Activated CD8-positive, alpha-beta memory T cell treated with anti-CD3 and anti-CD28 coated beads, Interleukin-2, amount 10 ng/mL, durations not matched to agents 7 days and 5 days (primary cell): Measurements from ENCODE around the gene MAPK8. TPM values are rescaled to one million over a fixed set of nuclear protein-coding genes. Genes with fewer than 3 reads are reported as not detected.

Experiments used
- ATAC-seq: fragments of 150-1000 bp; cut with Tn5 transposase; one replicate; pipeline ENCODE4 v1.10.0; 2021; ENCODE audit warnings: moderate library complexity
- CTCF ChIA-PET: fragments of 350-600 bp; sonication (Branson Sonifier 250); formaldehyde crosslinking; loops from one replicate; lab custom pipeline; 2021; ENCODE audit warnings: antibody characterized with exemption; lab: Charles Lee
- DNase-seq: peaks from one replicate; pipeline ENCODE4 v3.0.0-alpha.2; 2020
- H3K27ac Mint-ChIP-seq: one replicate; pipeline ENCODE4 v1.8.0; 2021; ENCODE audit warnings: mild to moderate bottlenecking, mixed read lengths
- H3K27me3 Mint-ChIP-seq: one replicate; pipeline ENCODE4 v1.8.0; 2021; ENCODE audit warnings: mixed read lengths
- H3K36me3 Mint-ChIP-seq: one replicate; pipeline ENCODE4 v1.8.0; 2021; ENCODE audit warnings: mild to moderate bottlenecking, mixed read lengths
- H3K4me1 Mint-ChIP-seq: one replicate; pipeline ENCODE4 v1.8.0; 2021; ENCODE audit warnings: mixed read lengths
- H3K4me3 Mint-ChIP-seq: one replicate; pipeline ENCODE4 v1.8.0; 2021; ENCODE audit warnings: mild to moderate bottlenecking, moderate library complexity, mixed read lengths
- H3K9me3 Mint-ChIP-seq: one replicate; pipeline ENCODE4 v1.8.0; 2022; ENCODE audit warnings: low read depth, mixed read lengths
- total RNA-seq, 2 experiments: library from RNA; stranded (reverse); gene quantifications; one replicate each; pipeline ENCODE4 v1.2.3, GENCODE V29; 2021

MAPK8 gene
- total RNA-seq, 2 experiments from 2014 or later: 45.6 to 111 TPM

- ATAC-seq (no peak), DNase-seq (no peak)
- Mint-ChIP-seq H3K27me3 (no peaks in the 10 kb centered on the region), H3K9me3 (no peaks in the 10 kb centered on the region), H3K36me3 (no peaks in the 10 kb centered on the region), H3K4me1 (no peaks in the 10 kb centered on the region), H3K27ac (no peak overlapping the region), H3K4me3 (no peak overlapping the region)
- CTCF ChIA-PET: no interaction called here
These were observed 149.1 kb downstream of the MAPK8 start for GRCh38 chr10:48455392-48456151.

GRCh38 chr10:48456361-48456804, 149.9 kb downstream of the MAPK8 start:
- H3K9me3 Mint-ChIP-seq: no peaks in the 10 kb centered on the region
- no peaks in the 10 kb centered on the region for H3K36me3 Mint-ChIP-seq
- H3K27me3 Mint-ChIP-seq: no peaks in the 10 kb centered on the region
- no peak overlapping the region for H3K4me3 Mint-ChIP-seq
- no peak for ATAC-seq
- no peak for DNase-seq
- H3K27ac Mint-ChIP-seq: no peak overlapping the region
- CTCF ChIA-PET: no interaction called here
- H3K4me1 Mint-ChIP-seq: no peaks in the 10 kb centered on the region

DNA sequence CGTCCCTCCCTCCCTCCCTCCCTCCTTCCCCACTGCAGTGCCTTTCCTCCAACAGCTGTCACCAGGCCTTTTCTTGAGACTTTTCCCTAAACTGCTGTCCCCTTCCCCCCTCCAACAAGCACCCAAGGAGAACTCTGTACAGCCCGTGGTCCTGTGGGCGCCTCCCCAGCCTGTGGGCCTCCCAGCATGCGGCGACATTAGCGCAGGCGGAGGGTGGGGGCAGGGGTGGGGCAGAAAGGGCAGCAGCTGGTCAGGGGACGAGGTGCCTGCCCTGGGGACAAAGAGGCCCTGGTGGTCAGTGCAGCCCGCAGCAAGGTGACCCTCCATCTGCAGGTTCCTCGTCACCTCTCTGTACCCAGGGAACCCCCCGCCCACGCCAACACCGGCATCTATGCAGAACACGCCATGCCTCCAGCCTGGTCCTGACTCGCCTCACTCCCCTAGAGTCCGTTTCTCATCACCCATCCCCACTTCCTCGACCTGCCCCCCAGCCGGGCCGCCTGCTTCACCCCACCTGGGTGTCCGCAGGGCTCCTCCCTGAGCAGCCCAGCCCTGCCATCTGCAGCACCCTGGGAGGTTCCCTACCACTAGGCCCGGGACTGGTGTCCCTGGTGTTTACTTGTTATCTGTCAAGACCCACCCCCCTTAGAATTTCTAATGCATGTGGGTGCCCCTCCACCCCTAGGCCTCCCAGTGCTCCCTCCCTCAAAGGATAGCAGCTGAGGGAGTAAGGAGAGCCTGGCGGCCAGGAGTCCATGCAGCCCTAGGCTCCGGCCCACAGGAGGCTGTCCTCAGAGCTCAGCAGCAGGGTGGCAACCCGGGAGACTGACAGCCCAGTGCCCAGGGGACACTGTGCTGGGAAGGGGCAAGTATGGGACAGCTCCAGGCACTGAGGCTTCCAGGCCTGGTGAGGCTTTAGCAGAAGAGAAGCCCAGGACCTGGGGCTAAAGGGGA, 150.6 kb downstream of the MAPK8 start:
- Mint-ChIP-seq H3K36me3 (no peaks in the 10 kb centered on the region), H3K4me3 (no peak overlapping the region), H3K27me3 (no peaks in the 10 kb centered on the region), H3K9me3 (no peaks in the 10 kb centered on the region), H3K4me1 (no peaks in the 10 kb centered on the region), H3K27ac (no peak overlapping the region)
- no peak for ATAC-seq
- DNase-seq: peak; percentile 16
- CTCF ChIA-PET: no interaction called here

GRCh38 chr10:48457949-48458661, 151.6 kb downstream of the MAPK8 start:
- CTCF ChIA-PET: no interaction called here
- Mint-ChIP-seq H3K27ac (no peak overlapping the region), H3K9me3 (no peaks in the 10 kb centered on the region), H3K4me3 (no peak overlapping the region), H3K36me3 (no peaks in the 10 kb centered on the region), H3K4me1 (no peaks in the 10 kb centered on the region), H3K27me3 (no peaks in the 10 kb centered on the region)
- DNase-seq (no peak), ATAC-seq (no peak)

DNA sequence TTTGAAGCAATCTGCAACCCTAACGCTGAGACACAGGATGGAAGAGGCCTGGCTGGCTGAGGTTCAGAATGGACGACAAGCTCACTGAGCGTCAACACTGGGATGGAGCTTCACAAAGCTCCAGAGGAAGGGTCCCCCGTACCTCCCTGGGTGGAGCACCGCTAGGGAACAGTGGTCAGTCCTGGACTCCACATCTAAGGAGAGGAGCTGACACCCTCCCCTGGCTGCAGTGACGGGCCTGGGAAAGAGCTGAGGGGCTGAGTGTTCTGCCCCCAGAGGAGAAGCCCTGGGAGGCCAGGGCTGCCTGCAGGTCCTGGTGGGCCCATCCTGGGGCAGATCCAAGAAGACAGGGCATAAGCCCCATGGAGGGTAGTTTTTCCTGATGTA, 152.2 kb downstream of the MAPK8 start:
- Mint-ChIP-seq H3K36me3 (no peaks in the 10 kb centered on the region), H3K4me3 (no peak overlapping the region), H3K27me3 (no peaks in the 10 kb centered on the region), H3K9me3 (no peaks in the 10 kb centered on the region), H3K27ac (no peak overlapping the region), H3K4me1 (no peaks in the 10 kb centered on the region)
- ATAC-seq: no peak
- CTCF ChIA-PET: no interaction called here
- DNase-seq: no peak

- Mint-ChIP-seq H3K9me3 (no peaks in the 10 kb centered on the region), H3K27ac (no peak overlapping the region), H3K4me1 (no peaks in the 10 kb centered on the region), H3K4me3 (no peak overlapping the region), H3K27me3 (no peaks in the 10 kb centered on the region), H3K36me3 (no peaks in the 10 kb centered on the region)
- CTCF ChIA-PET: no interaction called here
- ATAC-seq (no peak), DNase-seq (peak; percentile 36)
These were observed 153.0 kb downstream of the MAPK8 start for GRCh38 chr10:48459270-48460150.

- CTCF ChIA-PET: no interaction called here
- Mint-ChIP-seq H3K36me3 (no peaks in the 10 kb centered on the region), H3K4me1 (no peaks in the 10 kb centered on the region), H3K27me3 (no peaks in the 10 kb centered on the region), H3K27ac (no peak overlapping the region), H3K4me3 (no peak overlapping the region), H3K9me3 (no peaks in the 10 kb centered on the region)
- DNase-seq (no peak), ATAC-seq (no peak)
These were observed 153.7 kb downstream of the MAPK8 start for GRCh38 chr10:48460182-48460581.

- ATAC-seq (no peak), DNase-seq (peak; percentile 35)
- no peaks in the 10 kb centered on the region for H3K9me3 Mint-ChIP-seq
- H3K27me3 Mint-ChIP-seq: no peaks in the 10 kb centered on the region
- no peaks in the 10 kb centered on the region for H3K4me1 Mint-ChIP-seq
- H3K27ac Mint-ChIP-seq: no peak overlapping the region
- CTCF ChIA-PET: no interaction called here
- no peak overlapping the region for H3K4me3 Mint-ChIP-seq
- no peaks in the 10 kb centered on the region for H3K36me3 Mint-ChIP-seq
These were observed 155.4 kb downstream of the MAPK8 start for GRCh38 chr10:48461623-48462481.

DNA sequence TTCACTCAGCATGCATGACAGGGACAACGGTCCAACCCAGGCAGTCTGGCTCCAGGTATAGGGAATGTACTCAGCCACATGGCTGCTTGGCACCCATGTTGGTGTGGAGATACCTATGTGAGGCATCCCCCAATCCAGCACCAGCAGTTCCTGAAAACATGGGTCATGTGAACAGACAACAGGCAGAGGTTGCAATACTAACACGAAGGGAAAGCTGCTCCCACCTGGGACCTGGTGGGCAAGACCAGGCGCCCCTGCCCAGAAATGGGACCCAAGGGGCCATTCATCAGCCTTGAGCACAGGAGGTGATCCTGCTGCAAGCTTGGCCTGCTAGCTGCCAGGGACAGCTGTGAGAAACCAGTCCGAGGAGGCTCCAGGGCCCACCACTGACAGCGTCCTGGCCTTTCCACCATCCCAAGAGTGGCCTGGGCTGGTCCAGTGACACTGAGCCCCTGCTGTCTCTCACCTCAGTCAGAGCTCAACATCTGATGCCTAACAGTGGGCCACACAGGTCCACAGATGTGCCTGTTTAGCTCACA, 156.1 kb downstream of the MAPK8 start:
- H3K9me3 Mint-ChIP-seq: no peaks in the 10 kb centered on the region
- no peaks in the 10 kb centered on the region for H3K27me3 Mint-ChIP-seq
- no peak for ATAC-seq
- no peak overlapping the region for H3K27ac Mint-ChIP-seq
- no peak overlapping the region for H3K4me3 Mint-ChIP-seq
- DNase-seq: peak; percentile 33
- H3K4me1 Mint-ChIP-seq: peaks cover under 1% of the 10 kb centered on the region
- CTCF ChIA-PET: no interaction called here
- H3K36me3 Mint-ChIP-seq: no peaks in the 10 kb centered on the region

GRCh38 chr10:48463318-48464003, 157.0 kb downstream of the MAPK8 start:
- no peaks in the 10 kb centered on the region for H3K27me3 Mint-ChIP-seq
- ATAC-seq (no peak), DNase-seq (no peak)
- no peaks in the 10 kb centered on the region for H3K36me3 Mint-ChIP-seq
- CTCF ChIA-PET: interaction anchor here (0.5 kb wide), 1 partner anchor 9 kb away, joined by 3 read pairs; no protein-coding TSS in a partner anchor
- peaks cover 8% of the 10 kb centered on the region for H3K4me1 Mint-ChIP-seq
- H3K27ac Mint-ChIP-seq: no peak overlapping the region
- H3K4me3 Mint-ChIP-seq: no peak overlapping the region
- no peaks in the 10 kb centered on the region for H3K9me3 Mint-ChIP-seq

GRCh38 chr10:48464121-48464870, 157.8 kb downstream of the MAPK8 start:
- H3K27ac Mint-ChIP-seq: no peak overlapping the region
- CTCF ChIA-PET: no interaction called here

More at GRCh38 chr10:48464121-48464870, 157.8 kb downstream of the MAPK8 start:
- Mint-ChIP-seq H3K4me3 (no peak overlapping the region), H3K9me3 (no peaks in the 10 kb centered on the region), H3K4me1 (peaks cover 8% of the 10 kb centered on the region), H3K27me3 (no peaks in the 10 kb centered on the region), H3K36me3 (no peaks in the 10 kb centered on the region)
- ATAC-seq (no peak), DNase-seq (no peak)
